Measurements from ENCODE around the gene C1orf167.

Gene C1orf167

GRCh38 chr1:11764115-11764514, 2.1 kb downstream of the C1orf167 start:
- Histone ChIP-seq H3K9me2 (replicated peaks; ENCODE audit: insufficient read depth, low read length) (no peaks in the 10 kb centered on the region), H3K27ac (ENCODE audit: low read depth, low read length) (no peak overlapping the region), H3K79me2 (ENCODE audit: insufficient read depth, low read length) (no peaks in the 10 kb centered on the region), H2AFZ (ENCODE audit: low read depth, low read length, severe bottlenecking) (no peak overlapping the region), H3K9ac (ENCODE audit: low read length) (no peak overlapping the region), H3F3A (ENCODE audit: insufficient read depth) (no peaks in the 10 kb centered on the region), H3K4me3 (ENCODE audit: insufficient read depth, low read length, poor library complexity, severe bottlenecking) (no peak overlapping the region), H3K9me3 (ENCODE audit: insufficient read depth, low read length) (no peaks in the 10 kb centered on the region), H4K20me1 (ENCODE audit: low read depth, low read length) (no peaks in the 10 kb centered on the region), H3K36me3 (ENCODE audit: low read length) (no peaks in the 10 kb centered on the region), H3K27me3 (ENCODE audit: low read length) (no peaks in the 10 kb centered on the region), H3K4me2 (ENCODE audit: low read depth, low read length, poor library complexity, severe bottlenecking) (no peak overlapping the region)
- TF ChIP-seq EZH2phosphoT487 (conservative IDR thresholded peaks at IDR 0.05; ENCODE audit: low read length) (no peak), CTCF (IDR thresholded peaks at IDR 0.05; ENCODE audit: insufficient read depth, low read length, poor library complexity, severe bottlenecking) (no peak)

GRCh38 chr1:11764519-11764918, 2.5 kb downstream of the C1orf167 start:
- Histone ChIP-seq H3K36me3 (ENCODE audit: low read length) (no peaks in the 10 kb centered on the region), H3K9ac (ENCODE audit: low read length) (no peak overlapping the region), H4K20me1 (ENCODE audit: low read depth, low read length) (no peaks in the 10 kb centered on the region), H3K27me3 (ENCODE audit: low read length) (no peaks in the 10 kb centered on the region), H3K9me3 (ENCODE audit: insufficient read depth, low read length) (no peaks in the 10 kb centered on the region), H2AFZ (ENCODE audit: low read depth, low read length, severe bottlenecking) (no peak overlapping the region), H3K4me2 (ENCODE audit: low read depth, low read length, poor library complexity, severe bottlenecking) (no peak overlapping the region), H3K27ac (ENCODE audit: low read depth, low read length) (no peak overlapping the region), H3F3A (ENCODE audit: insufficient read depth) (no peaks in the 10 kb centered on the region), H3K79me2 (ENCODE audit: insufficient read depth, low read length) (no peaks in the 10 kb centered on the region), H3K9me2 (replicated peaks; ENCODE audit: insufficient read depth, low read length) (no peaks in the 10 kb centered on the region), H3K4me3 (ENCODE audit: insufficient read depth, low read length, poor library complexity, severe bottlenecking) (no peak overlapping the region)
- TF ChIP-seq EZH2phosphoT487 (conservative IDR thresholded peaks at IDR 0.05; ENCODE audit: low read length) (no peak), CTCF (IDR thresholded peaks at IDR 0.05; ENCODE audit: insufficient read depth, low read length, poor library complexity, severe bottlenecking) (no peak)

GRCh38 chr1:11765661-11766428, 3.9 kb downstream of the C1orf167 start:
- H3K9ac ChIP-seq (ENCODE audit: low read length), result no peak overlapping the region

More at GRCh38 chr1:11765661-11766428, 3.9 kb downstream of the C1orf167 start:
- Histone ChIP-seq H3K4me3 (ENCODE audit: insufficient read depth, low read length, poor library complexity, severe bottlenecking) (no peak overlapping the region), H3K27ac (ENCODE audit: low read depth, low read length) (no peak overlapping the region), H3K9me2 (replicated peaks; ENCODE audit: insufficient read depth, low read length) (no peaks in the 10 kb centered on the region), H3K4me2 (ENCODE audit: low read depth, low read length, poor library complexity, severe bottlenecking) (no peak overlapping the region), H3K9me3 (ENCODE audit: insufficient read depth, low read length) (no peaks in the 10 kb centered on the region), H3K36me3 (ENCODE audit: low read length) (no peaks in the 10 kb centered on the region), H4K20me1 (ENCODE audit: low read depth, low read length) (no peaks in the 10 kb centered on the region), H3K79me2 (ENCODE audit: insufficient read depth, low read length) (no peaks in the 10 kb centered on the region), H2AFZ (ENCODE audit: low read depth, low read length, severe bottlenecking) (no peak overlapping the region), H3F3A (ENCODE audit: insufficient read depth) (no peaks in the 10 kb centered on the region), H3K27me3 (ENCODE audit: low read length) (no peaks in the 10 kb centered on the region)
- TF ChIP-seq EZH2phosphoT487 (conservative IDR thresholded peaks at IDR 0.05; ENCODE audit: low read length) (no peak), CTCF (IDR thresholded peaks at IDR 0.05; ENCODE audit: insufficient read depth, low read length, poor library complexity, severe bottlenecking) (no peak)
